ENCODE results near the gene SLC36A3. TPM values are rescaled to one million over a fixed set of nuclear protein-coding genes. Genes with fewer than 3 reads are reported as not detected.
"Not testable (repeated sequence)": the region's sequence is repeated elsewhere in the genome, so short reads cannot be mapped to it uniquely, and the experiment has no call there.

The SLC36A3 gene
- total RNA-seq, 2 donors from 2014 or later, result not detected

DNA sequence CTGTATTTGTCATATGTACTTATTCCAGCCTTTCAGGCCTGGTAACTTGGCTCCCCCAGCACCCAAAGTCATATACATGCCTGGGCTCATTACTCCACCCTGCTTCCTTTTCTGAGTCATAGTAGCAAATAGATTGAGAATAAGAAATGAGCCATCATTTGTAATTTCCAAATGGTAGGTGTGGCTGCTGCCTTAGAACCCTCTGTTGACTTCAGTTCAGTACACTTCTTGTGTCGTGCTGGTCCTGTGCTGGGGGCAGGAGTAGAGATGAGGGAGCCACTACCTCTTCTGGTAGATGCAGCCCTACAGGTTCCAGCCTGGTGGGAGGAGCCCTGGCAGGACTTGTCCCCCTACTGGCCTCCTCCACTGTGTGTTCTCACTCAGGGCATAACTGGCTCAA, 39.5 kb downstream of the SLC36A3 start:
- H3K9me3 Mint-ChIP-seq, result no peaks in the 10 kb centered on the region
- no peaks in the 10 kb centered on the region for H3K27me3 Mint-ChIP-seq
- ATAC-seq (peak; percentile 53 to 89), DNase-seq (ENCODE audit: low spot score) (no peak)
- no peaks in the 10 kb centered on the region for H3K36me3 Mint-ChIP-seq
- peaks cover 7 to 9% of the 10 kb centered on the region in 2 donors for H3K4me1 Mint-ChIP-seq (ENCODE audit: low read depth in 2 of 2)
- peak overlapping the region; percentile 44 for H3K4me3 Mint-ChIP-seq
- peak overlapping the region; percentile 40 to 81 for H3K27ac Mint-ChIP-seq

DNA sequence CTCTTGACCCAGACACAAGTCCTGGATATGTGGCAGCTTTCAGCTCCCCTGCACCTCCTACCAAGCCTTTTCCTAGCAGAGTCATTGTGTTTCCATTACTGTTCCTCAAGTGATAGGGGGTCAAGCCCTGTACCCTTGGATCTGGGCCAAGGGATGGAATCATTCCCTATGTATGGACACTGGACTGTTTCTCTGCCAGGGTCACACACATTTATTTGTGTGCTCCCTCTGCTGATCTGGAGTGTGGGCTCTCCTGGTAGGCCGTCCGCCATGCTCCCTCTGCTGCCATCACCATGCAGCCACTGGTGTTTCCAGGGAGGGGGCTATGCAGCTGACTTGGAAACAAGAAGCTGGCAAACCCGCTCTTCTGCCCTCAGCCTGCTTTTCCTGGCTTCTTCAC, 41.0 kb downstream of the SLC36A3 start:
- no peak overlapping the region for H3K27ac Mint-ChIP-seq
- DNase-seq (ENCODE audit: low spot score) (no peak), ATAC-seq (no peak)
- H3K4me3 Mint-ChIP-seq, result no peak overlapping the region
- H3K4me1 Mint-ChIP-seq (ENCODE audit: low read depth in 2 of 2), result peaks cover 13% of the 10 kb centered on the region in 2 donors
- no peaks in the 10 kb centered on the region for H3K36me3 Mint-ChIP-seq
- H3K27me3 Mint-ChIP-seq, result no peaks in the 10 kb centered on the region
- no peaks in the 10 kb centered on the region for H3K9me3 Mint-ChIP-seq

DNA sequence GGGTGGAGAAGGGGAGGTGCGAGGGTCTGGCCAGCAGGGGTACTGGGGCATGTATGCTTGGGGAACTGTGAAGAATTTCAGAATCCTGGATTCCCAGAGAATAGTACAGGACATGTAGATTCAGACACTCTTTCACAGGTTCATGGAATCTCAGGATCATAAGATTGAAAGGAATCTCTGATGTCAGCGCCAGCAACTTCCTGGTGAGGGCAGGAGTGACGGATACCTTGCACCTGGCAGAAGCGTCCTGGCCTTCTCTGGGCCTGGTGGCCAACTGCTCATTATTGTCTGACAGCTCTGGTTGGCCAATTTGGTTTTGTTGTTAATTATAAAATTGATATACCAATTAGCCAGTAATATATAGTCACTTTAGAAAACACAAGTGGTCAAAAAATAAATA, 43.6 kb downstream of the SLC36A3 start:
- no peak overlapping the region for H3K27ac Mint-ChIP-seq
- ATAC-seq, result no peak
- H3K9me3 Mint-ChIP-seq, result no peaks in the 10 kb centered on the region
- H3K27me3 Mint-ChIP-seq, result no peaks in the 10 kb centered on the region
- H3K36me3 Mint-ChIP-seq, result no peaks in the 10 kb centered on the region
- no peak overlapping the region for H3K4me3 Mint-ChIP-seq
- H3K4me1 Mint-ChIP-seq (ENCODE audit: low read depth in 2 of 2), result peaks cover 13 to 17% of the 10 kb centered on the region in 2 donors
- no peak for DNase-seq (ENCODE audit: low spot score)

DNA sequence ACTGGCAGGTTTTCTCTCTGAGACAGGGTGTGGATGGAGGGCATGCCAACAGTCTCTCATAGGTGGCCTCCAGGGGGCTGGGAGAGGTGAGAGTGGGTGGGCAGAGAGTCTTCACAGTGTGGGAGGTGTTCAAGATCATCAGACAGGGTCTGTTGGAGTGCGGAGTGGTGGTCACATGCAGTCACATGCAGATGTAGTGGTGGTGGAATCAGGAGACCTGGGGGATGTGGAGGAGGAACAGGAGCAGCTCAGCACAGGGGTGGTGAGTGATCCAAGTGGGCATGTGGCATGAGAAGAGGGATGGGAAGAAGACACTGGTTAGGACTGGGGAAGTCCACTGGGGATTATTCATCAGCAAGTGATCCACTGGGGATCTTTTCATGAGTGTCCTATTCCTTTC, 44.8 kb downstream of the SLC36A3 start:
- Mint-ChIP-seq H3K4me1 (ENCODE audit: low read depth in 2 of 2) (peaks cover 10 to 19% of the 10 kb centered on the region in 2 donors), H3K27me3 (no peaks in the 10 kb centered on the region), H3K36me3 (no peaks in the 10 kb centered on the region), H3K9me3 (no peaks in the 10 kb centered on the region), H3K4me3 (no peak overlapping the region), H3K27ac (no peak overlapping the region)
- DNase-seq (ENCODE audit: low spot score) (no peak), ATAC-seq (no peak)

DNA sequence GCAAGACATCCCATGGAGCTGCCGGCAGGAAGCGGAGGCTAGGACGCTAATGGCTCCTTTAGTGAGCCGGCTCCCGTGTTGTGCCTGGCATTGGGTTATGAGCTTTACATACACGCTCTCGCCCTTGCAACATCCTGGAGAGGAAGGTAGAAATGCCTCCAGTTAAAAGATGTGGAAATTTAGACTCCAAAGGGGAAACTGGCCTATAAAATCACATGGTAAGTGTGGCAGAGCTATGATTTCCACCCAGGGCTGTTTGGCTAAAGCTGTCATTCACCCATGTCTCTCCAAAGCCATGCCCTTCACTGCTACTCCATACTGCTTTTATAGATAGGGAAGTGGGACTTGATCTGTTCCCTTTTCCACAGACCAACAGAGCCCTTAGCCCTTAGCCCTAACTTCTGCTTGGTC, 45.4 kb downstream of the SLC36A3 start:
- ATAC-seq, result no peak
- H3K4me3 Mint-ChIP-seq, result no peak overlapping the region
- no peaks in the 10 kb centered on the region for H3K9me3 Mint-ChIP-seq
- no peak for DNase-seq (ENCODE audit: low spot score)
- H3K27me3 Mint-ChIP-seq, result no peaks in the 10 kb centered on the region
- H3K4me1 Mint-ChIP-seq (ENCODE audit: low read depth in 2 of 2), result peaks cover 14 to 24% of the 10 kb centered on the region in 2 donors
- H3K27ac Mint-ChIP-seq, result no peak overlapping the region
- no peaks in the 10 kb centered on the region for H3K36me3 Mint-ChIP-seq

DNA sequence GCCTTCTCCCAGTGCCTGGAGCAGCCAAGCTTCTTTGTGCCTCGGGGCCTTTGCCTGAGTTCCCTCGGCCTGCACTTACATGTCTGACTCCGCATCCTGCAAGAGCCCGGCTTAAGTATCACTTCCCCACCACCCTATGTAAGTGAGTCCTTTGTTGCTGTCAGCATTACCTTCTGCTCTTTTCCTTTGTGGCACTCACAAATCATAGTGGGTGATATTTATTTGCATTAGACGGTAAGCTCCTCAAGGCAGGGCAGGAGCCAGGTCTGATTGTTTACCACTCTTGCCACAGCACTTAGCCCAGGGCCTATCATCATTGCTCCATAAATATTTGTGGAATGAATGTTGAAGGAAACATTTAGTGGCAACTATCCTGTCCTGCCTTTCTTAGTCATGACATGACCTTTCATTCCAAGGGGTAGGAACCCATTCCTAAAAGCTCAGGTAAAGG, 45.8 kb downstream of the SLC36A3 start:
- ATAC-seq, result no peak
- peaks cover 19 to 28% of the 10 kb centered on the region in 2 donors for H3K4me1 Mint-ChIP-seq (ENCODE audit: low read depth in 2 of 2)
- no peaks in the 10 kb centered on the region for H3K9me3 Mint-ChIP-seq
- H3K27ac Mint-ChIP-seq, result no peak overlapping the region
- no peak for DNase-seq (ENCODE audit: low spot score)
- H3K27me3 Mint-ChIP-seq, result no peaks in the 10 kb centered on the region
- H3K36me3 Mint-ChIP-seq, result no peaks in the 10 kb centered on the region
- no peak overlapping the region for H3K4me3 Mint-ChIP-seq

DNA sequence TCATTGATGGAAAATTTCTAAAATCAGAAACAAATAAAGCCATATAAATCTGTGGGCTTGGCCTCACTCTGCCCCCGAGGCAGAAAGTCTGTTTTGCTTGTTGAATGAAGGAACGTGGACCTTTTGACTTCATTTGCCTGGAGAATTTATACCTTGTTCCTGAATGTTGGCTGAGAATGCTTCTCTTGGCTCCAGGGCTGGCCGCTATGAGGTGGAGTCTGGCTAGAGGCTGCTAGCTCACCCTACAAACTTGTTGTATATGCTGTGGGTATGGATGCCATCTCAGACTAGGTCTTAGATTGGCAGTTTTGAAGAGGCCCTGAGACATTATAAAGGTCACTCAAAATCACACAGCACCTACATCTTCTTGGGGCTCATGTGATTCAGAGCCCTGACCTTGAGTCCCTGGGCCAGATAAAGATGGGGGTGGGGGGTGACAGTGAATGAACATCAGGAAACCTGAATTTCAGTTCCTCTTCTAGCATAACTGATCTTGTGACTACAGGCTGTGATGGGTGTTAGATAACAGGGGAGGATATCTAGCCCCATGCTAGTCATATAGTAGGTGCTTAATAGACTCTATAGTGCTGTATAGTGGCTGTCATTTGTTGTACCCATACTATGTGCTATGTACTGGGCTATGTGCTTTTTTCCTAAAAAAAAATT, 47.8 kb downstream of the SLC36A3 start:
- H3K27ac Mint-ChIP-seq, result no peak overlapping the region
- DNase-seq (ENCODE audit: low spot score) (no peak), ATAC-seq (no peak)
- H3K27me3 Mint-ChIP-seq, result no peaks in the 10 kb centered on the region
- H3K9me3 Mint-ChIP-seq, result no peaks in the 10 kb centered on the region
- peaks cover 32 to 37% of the 10 kb centered on the region in 2 donors for H3K4me1 Mint-ChIP-seq (ENCODE audit: low read depth in 2 of 2)
- H3K4me3 Mint-ChIP-seq, result no peak overlapping the region
- H3K36me3 Mint-ChIP-seq, result no peaks in the 10 kb centered on the region

DNA sequence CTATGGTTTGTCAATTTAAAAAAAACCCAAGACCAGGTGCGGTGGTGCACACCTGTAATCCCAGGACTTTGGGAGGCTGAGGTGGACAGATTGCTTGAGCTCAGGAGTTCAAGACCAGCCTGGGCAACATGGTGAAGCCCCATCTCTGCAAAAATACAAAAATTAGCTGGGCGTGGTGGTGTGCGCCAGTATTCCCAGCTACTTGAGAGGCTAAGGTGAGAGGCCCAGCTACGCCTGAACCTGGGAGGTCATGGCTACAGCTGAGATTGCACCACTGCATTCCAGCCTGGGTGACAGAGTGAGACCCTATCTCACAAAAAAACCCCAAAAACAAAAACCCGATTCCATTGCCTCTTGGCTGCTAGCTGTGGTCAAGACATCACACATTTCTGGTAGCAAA, 48.6 kb downstream of the SLC36A3 start:
- not testable (repeated sequence) for DNase-seq (ENCODE audit: low spot score); H3K4me3 Mint-ChIP-seq; H3K36me3 Mint-ChIP-seq; ATAC-seq; H3K27me3 Mint-ChIP-seq; H3K27ac Mint-ChIP-seq; H3K9me3 Mint-ChIP-seq
- H3K4me1 Mint-ChIP-seq (ENCODE audit: low read depth in 2 of 2), result peaks cover 38 to 43% of the 10 kb centered on the region in 2 donors

DNA sequence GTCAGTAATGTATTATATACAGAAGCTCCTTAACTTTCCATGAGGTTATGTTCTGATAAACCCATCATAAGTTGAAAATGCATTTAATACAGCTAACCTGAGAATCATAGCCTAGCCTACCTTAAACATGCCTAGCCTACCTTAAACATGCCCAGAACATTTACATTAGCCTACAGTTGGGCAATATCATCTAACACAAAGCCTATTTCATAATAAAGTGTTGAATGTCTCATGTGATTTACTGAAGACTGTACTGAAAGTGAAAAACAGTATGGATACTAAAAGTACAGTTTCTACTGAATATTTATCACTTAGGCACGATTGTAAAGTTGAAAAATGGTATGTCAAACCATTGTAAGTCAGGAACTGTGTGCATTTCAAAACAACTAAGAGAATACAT, 49.0 kb downstream of the SLC36A3 start:
- no peak for DNase-seq (ENCODE audit: low spot score)
- no peaks in the 10 kb centered on the region for H3K36me3 Mint-ChIP-seq
- no peaks in the 10 kb centered on the region for H3K9me3 Mint-ChIP-seq
- no peaks in the 10 kb centered on the region for H3K27me3 Mint-ChIP-seq
- peaks cover 38 to 43% of the 10 kb centered on the region in 2 donors for H3K4me1 Mint-ChIP-seq (ENCODE audit: low read depth in 2 of 2)
- H3K4me3 Mint-ChIP-seq, result no peak overlapping the region
- no peak overlapping the region for H3K27ac Mint-ChIP-seq
- no peak for ATAC-seq

DNA sequence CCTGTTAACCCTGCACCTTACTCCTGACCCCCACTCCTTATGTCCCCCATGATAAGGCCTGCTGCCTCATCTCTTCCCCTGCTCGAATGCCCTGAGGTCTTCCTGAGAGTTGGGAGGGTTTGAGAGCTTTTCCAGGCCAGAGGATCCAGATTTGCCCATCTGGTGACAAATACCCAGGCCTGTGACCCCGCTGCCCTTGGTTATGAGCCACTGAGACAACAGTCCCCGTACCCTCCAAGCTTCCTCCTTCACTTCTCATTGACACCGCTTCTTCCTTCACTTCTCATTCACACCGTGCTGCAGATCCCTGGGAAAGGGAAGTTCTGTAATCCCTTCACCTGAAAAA, 50.0 kb downstream of the SLC36A3 start:
- peak overlapping the region; percentile 97 for H3K4me3 Mint-ChIP-seq
- ATAC-seq, result no peak
- peak overlapping the region; percentile 44 to 68 for H3K27ac Mint-ChIP-seq
- DNase-seq (ENCODE audit: low spot score), result no peak
- H3K4me1 Mint-ChIP-seq (ENCODE audit: low read depth in 2 of 2), result peaks cover 37 to 38% of the 10 kb centered on the region in 2 donors
- no peaks in the 10 kb centered on the region for H3K27me3 Mint-ChIP-seq
- no peaks in the 10 kb centered on the region for H3K36me3 Mint-ChIP-seq
- no peaks in the 10 kb centered on the region for H3K9me3 Mint-ChIP-seq

DNA sequence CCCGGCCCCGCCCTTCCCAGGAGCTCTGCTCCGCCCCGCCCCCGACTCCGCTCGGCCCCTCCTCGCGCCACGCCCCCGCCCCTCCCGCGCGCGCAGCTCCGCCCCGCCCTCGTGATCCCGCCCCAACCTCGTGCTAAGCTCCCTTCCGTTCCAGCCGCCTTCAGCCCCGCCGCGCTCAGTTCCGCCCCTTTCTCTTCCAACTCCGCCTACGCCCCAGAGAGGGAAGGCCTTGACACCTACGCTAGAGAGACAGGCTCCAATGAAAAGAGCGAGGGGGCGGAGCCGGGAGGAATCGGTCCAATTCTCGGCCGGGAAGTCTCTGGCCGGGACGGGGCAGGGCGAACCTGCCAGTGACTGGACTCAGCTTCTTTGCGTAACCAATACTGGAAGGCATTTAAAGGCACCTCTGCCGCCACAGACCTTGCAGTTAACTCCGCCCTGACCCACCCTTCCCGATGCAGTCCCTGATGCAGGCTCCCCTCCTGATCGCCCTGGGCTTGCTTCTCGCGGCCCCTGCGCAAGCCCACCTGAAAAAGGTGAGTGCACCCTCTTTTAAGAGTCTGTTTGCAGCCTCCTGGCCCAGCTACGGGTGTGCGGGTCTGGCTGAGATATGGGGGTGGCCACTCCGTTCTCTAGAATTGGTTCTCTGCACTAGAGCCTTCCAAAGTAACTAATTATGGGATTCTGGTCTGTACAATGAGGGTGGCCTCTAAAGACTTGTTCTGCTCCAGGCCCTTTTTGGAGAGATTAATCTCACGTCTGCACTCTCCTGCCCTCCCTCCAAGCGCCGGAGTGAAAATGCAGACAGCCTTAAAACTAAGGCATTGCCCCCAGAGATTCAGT, 50.6 kb downstream of the SLC36A3 start, which contains the start of gene GM2A:
GM2A (plus strand) TSS at position 424 of the 843 bp plus-strand sequence; CDS start at position 456, 32 bp downstream.
- ATAC-seq (peak; percentile 97), DNase-seq (ENCODE audit: low spot score) (peak; percentile 100)
- H3K4me1 Mint-ChIP-seq (ENCODE audit: low read depth in 2 of 2), result peaks cover 36 to 38% of the 10 kb centered on the region in 2 donors
- H3K9me3 Mint-ChIP-seq, result no peaks in the 10 kb centered on the region
- no peaks in the 10 kb centered on the region for H3K27me3 Mint-ChIP-seq
- peak within 1 kb of the TSS; percentile 97 for H3K4me3 Mint-ChIP-seq
- H3K27ac Mint-ChIP-seq, result peak within 1 kb of the TSS; percentile 44 to 68
- H3K36me3 Mint-ChIP-seq, result no peaks in the 10 kb centered on the region

DNA sequence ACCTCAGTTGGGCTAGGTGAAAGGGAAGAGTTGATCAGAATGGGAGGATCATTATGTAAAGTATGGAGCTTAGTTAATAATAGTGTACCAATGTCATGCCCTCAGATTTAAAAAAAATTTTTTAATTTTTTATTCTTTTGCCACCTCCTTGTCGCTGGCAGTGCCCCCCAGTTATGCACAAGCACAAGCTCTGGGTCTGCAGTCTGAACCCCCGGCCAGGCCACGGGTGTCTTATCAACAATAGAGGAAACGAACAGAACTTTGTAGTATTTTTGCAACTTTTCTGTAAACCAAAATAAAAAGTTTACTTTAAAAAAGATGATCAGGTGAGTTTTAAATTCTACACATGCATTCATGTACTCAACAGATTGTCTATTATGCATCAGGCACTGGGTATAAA, 51.9 kb downstream of the SLC36A3 start:
- peaks cover 0 to 2% of the 10 kb centered on the region in 2 donors for H3K27me3 Mint-ChIP-seq
- H3K36me3 Mint-ChIP-seq, result no peaks in the 10 kb centered on the region
- ATAC-seq (no peak), DNase-seq (ENCODE audit: low spot score) (no peak)
- no peaks in the 10 kb centered on the region for H3K9me3 Mint-ChIP-seq
- H3K4me3 Mint-ChIP-seq, result peak overlapping the region; percentile 97
- peak overlapping the region; percentile 39 to 58 for H3K27ac Mint-ChIP-seq
- H3K4me1 Mint-ChIP-seq (ENCODE audit: low read depth in 2 of 2), result peaks cover 33 to 34% of the 10 kb centered on the region in 2 donors

DNA sequence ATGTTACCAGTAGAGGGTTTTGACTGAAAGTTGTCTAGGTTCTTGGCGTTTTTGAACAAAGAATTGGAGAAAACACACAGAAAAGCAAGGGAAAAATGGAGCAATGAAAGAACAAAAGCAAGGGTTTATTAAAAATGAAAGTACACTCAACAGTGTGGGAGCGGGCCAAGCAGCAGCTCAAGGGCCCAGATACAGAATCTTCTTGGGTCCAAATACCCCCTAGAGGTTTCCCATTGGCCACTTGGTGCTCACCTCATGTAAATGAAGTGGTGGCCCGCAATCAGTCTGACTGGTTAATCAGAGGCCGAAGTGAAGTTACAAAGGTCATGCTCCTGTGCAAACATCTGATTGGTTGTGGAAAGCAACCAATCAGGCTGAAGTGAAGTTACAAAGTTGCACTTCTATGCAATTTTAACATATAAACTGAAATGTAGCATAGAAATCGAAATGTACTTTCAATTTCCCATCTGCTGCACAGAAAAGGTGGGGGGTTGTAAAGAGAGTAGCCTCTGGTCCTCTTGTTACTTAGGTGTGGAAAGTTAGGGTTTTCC, 52.5 kb downstream of the SLC36A3 start:
- H3K36me3 Mint-ChIP-seq, result no peaks in the 10 kb centered on the region
- H3K27ac Mint-ChIP-seq, result peak overlapping the region; percentile 39 to 63
- no peak for ATAC-seq
- H3K4me3 Mint-ChIP-seq, result peak overlapping the region; percentile 97
- no peak for DNase-seq (ENCODE audit: low spot score)
- peaks cover 0 to 2% of the 10 kb centered on the region in 2 donors for H3K27me3 Mint-ChIP-seq
- H3K4me1 Mint-ChIP-seq (ENCODE audit: low read depth in 2 of 2), result peaks cover 32 to 34% of the 10 kb centered on the region in 2 donors
- no peaks in the 10 kb centered on the region for H3K9me3 Mint-ChIP-seq
